Large intestine (tissue), 3 donors: ENCODE results near the gene PDIA4. TPM values are rescaled to one million over a fixed set of nuclear protein-coding genes. Genes with fewer than 3 reads are reported as not detected.

Experiments
- DNase-seq, 2 donors: peaks; one replicate each; pipeline versions ENCODE4 v3.0.0 to v3.0.0-alpha.2; 2013
- H3K27ac ChIP-seq: one replicate; pipeline ENCODE4 v1.5.1; 2013; ENCODE audit warnings: low read length
- H3K27me3 ChIP-seq: 2 replicates; pipeline ENCODE4 v1.6.1; 2013; ENCODE audit warnings: low read length; ENCODE audit not compliant: control insufficient read depth, insufficient read depth
- H3K36me3 ChIP-seq: 2 replicates; pipeline ENCODE4 v1.6.1; 2013; ENCODE audit warnings: low read length; ENCODE audit not compliant: control insufficient read depth, insufficient read depth
- H3K4me1 ChIP-seq: one replicate; pipeline ENCODE4 v1.6.1; 2013; ENCODE audit warnings: low read length; ENCODE audit not compliant: control insufficient read depth, insufficient read depth
- H3K4me3 ChIP-seq: one replicate; pipeline ENCODE4 v1.5.1; 2013; ENCODE audit warnings: low read length
- H3K9me3 ChIP-seq: one replicate; pipeline ENCODE4 v1.6.1; 2013; ENCODE audit warnings: mild to moderate bottlenecking, low read depth, low read length, moderate library complexity; ENCODE audit not compliant: control insufficient read depth
- WGBS: methylation state at CpG from one replicate; pipeline ENCODE4 v1.1.5; 2013; ENCODE audit warnings: low lambda C conversion rate; ENCODE audit not compliant: insufficient coverage; 5-methylcytosine and 5-hydroxymethylcytosine counted together
- polyA plus RNA-seq: library from polyadenylated mRNA; unstranded; fragments of 120-200 nt; gene quantifications from one replicate; pipeline ENCODE4 v1.2.1, GENCODE V29; 2013

Gene PDIA4
- polyA plus RNA-seq, 1 donor = 134 TPM

- Histone ChIP-seq H3K36me3 (peaks cover 78% of the 10 kb centered on the region), H3K27ac (no peak overlapping the region), H3K4me3 (no peak overlapping the region), H3K4me1 (no peaks in the 10 kb centered on the region), H3K9me3 (no peaks in the 10 kb centered on the region), H3K27me3 (no peaks in the 10 kb centered on the region)
- no peak for DNase-seq
- WGBS = no CpG with 5 or more reads among the region's 28 CpGs
Observed at GRCh38 chr7:149004405-149005370, 23.6 kb downstream of the PDIA4 start.

GRCh38 chr7:149003560-149004305, 24.6 kb downstream of the PDIA4 start:
- DNase-seq = no peak
- Histone ChIP-seq H3K4me1 (no peaks in the 10 kb centered on the region), H3K9me3 (no peaks in the 10 kb centered on the region), H3K36me3 (peaks cover 70% of the 10 kb centered on the region), H3K27ac (no peak overlapping the region), H3K27me3 (no peaks in the 10 kb centered on the region), H3K4me3 (no peak overlapping the region)
- no CpG with 5 or more reads among the region's 27 CpGs for WGBS

- Histone ChIP-seq H3K4me3 (no peak overlapping the region), H3K36me3 (peaks cover 63% of the 10 kb centered on the region), H3K27me3 (no peaks in the 10 kb centered on the region), H3K4me1 (no peaks in the 10 kb centered on the region), H3K9me3 (no peaks in the 10 kb centered on the region), H3K27ac (no peak overlapping the region)
- DNase-seq = no peak
- WGBS = 100% methylated on average over 4 of the region's 11 CpGs
Observed at GRCh38 chr7:149003018-149003417, 25.3 kb downstream of the PDIA4 start.

GRCh38 chr7:149002604-149003003, 25.7 kb downstream of the PDIA4 start:
- Histone ChIP-seq H3K9me3 (no peaks in the 10 kb centered on the region), H3K36me3 (peaks cover 58% of the 10 kb centered on the region), H3K4me3 (no peak overlapping the region), H3K27ac (no peak overlapping the region), H3K27me3 (no peaks in the 10 kb centered on the region), H3K4me1 (no peaks in the 10 kb centered on the region)
- no peak for DNase-seq
- WGBS = no CpG with 5 or more reads among the region's 13 CpGs

GRCh38 chr7:149001427-149002068, 26.8 kb downstream of the PDIA4 start:
- no CpG with 5 or more reads among the region's 11 CpGs for WGBS
- H3K9me3 ChIP-seq = no peaks in the 10 kb centered on the region
- H3K4me1 ChIP-seq = no peaks in the 10 kb centered on the region
- peaks cover 48% of the 10 kb centered on the region for H3K36me3 ChIP-seq
- DNase-seq = no peak
- H3K27me3 ChIP-seq = no peaks in the 10 kb centered on the region
- H3K27ac ChIP-seq = no peak overlapping the region
- no peak overlapping the region for H3K4me3 ChIP-seq

GRCh38 chr7:149000961-149001360, 27.3 kb downstream of the PDIA4 start:
- Histone ChIP-seq H3K27ac (no peak overlapping the region), H3K36me3 (peaks cover 42% of the 10 kb centered on the region), H3K9me3 (no peaks in the 10 kb centered on the region), H3K4me3 (no peak overlapping the region), H3K4me1 (no peaks in the 10 kb centered on the region), H3K27me3 (no peaks in the 10 kb centered on the region)
- DNase-seq = no peak
- no CpG with 5 or more reads among the region's 5 CpGs for WGBS

GRCh38 chr7:148999192-148999591, 29.1 kb downstream of the PDIA4 start:
- no peaks in the 10 kb centered on the region for H3K27me3 ChIP-seq
- H3K4me3 ChIP-seq = no peak overlapping the region
- H3K36me3 ChIP-seq = peaks cover 25% of the 10 kb centered on the region
- no CpG with 5 or more reads among the region's 6 CpGs for WGBS
- no peak overlapping the region for H3K27ac ChIP-seq
- no peaks in the 10 kb centered on the region for H3K4me1 ChIP-seq
- no peaks in the 10 kb centered on the region for H3K9me3 ChIP-seq
- no peak for DNase-seq

- no peaks in the 10 kb centered on the region for H3K9me3 ChIP-seq
- no peak for DNase-seq
Observed at GRCh38 chr7:148997497-148997896, 30.8 kb downstream of the PDIA4 start.

GRCh38 chr7:148994576-148994975, 33.7 kb downstream of the PDIA4 start:
- Histone ChIP-seq H3K36me3 (no peaks in the 10 kb centered on the region), H3K27ac (no peak overlapping the region), H3K4me1 (no peaks in the 10 kb centered on the region), H3K4me3 (no peak overlapping the region), H3K9me3 (no peaks in the 10 kb centered on the region), H3K27me3 (no peaks in the 10 kb centered on the region)
- DNase-seq = no peak
- WGBS = no CpG with 5 or more reads among the region's 3 CpGs

More at GRCh38 chr7:148997497-148997896, 30.8 kb downstream of the PDIA4 start:
- no CpG with 5 or more reads among the region's 4 CpGs for WGBS
- Histone ChIP-seq H3K36me3 (peaks cover 10% of the 10 kb centered on the region), H3K4me3 (no peak overlapping the region), H3K27ac (no peak overlapping the region), H3K4me1 (no peaks in the 10 kb centered on the region), H3K27me3 (no peaks in the 10 kb centered on the region)

GRCh38 chr7:148993193-148993592, 35.1 kb downstream of the PDIA4 start:
- Histone ChIP-seq H3K9me3 (no peaks in the 10 kb centered on the region), H3K4me1 (peaks cover 7% of the 10 kb centered on the region), H3K27me3 (no peaks in the 10 kb centered on the region), H3K27ac (no peak overlapping the region), H3K36me3 (no peaks in the 10 kb centered on the region), H3K4me3 (no peak overlapping the region)
- WGBS = no CpG with 5 or more reads among the region's 8 CpGs
- DNase-seq = no peak
